ENCODE results near the gene HTR4.

Gene HTR4

GRCh38 chr5:148445578-148445977 is 208.7 kb downstream of the HTR4 start:
- no peak for TF ChIP-seq CTCF (IDR thresholded peaks at IDR 0.05; ENCODE audit: borderline replicate concordance, insufficient read depth, low read depth, low read length)
- no peak overlapping the region for H3K4me3 ChIP-seq (ENCODE audit: low read depth, low read length)

GRCh38 chr5:148443998-148444397 is 210.3 kb downstream of the HTR4 start:
- TF ChIP-seq CTCF (IDR thresholded peaks at IDR 0.05; ENCODE audit: borderline replicate concordance, insufficient read depth, low read depth, low read length): peak; percentile 43; the same call in 1 of the 2 replicates
- H3K4me3 ChIP-seq (ENCODE audit: low read depth, low read length): no peak overlapping the region

- TF ChIP-seq CTCF (IDR thresholded peaks at IDR 0.05; ENCODE audit: borderline replicate concordance, insufficient read depth, low read depth, low read length): no peak
- no peak overlapping the region for H3K4me3 ChIP-seq (ENCODE audit: low read depth, low read length)
These were observed 211.1 kb downstream of the HTR4 start for GRCh38 chr5:148443241-148443640.

GRCh38 chr5:148438933-148439332 is 215.4 kb downstream of the HTR4 start:
- no peak for TF ChIP-seq CTCF (IDR thresholded peaks at IDR 0.05; ENCODE audit: borderline replicate concordance, insufficient read depth, low read depth, low read length)
- H3K4me3 ChIP-seq (ENCODE audit: low read depth, low read length): no peak overlapping the region

GRCh38 chr5:148437249-148437648 is 217.1 kb downstream of the HTR4 start:
- TF ChIP-seq CTCF (IDR thresholded peaks at IDR 0.05; ENCODE audit: borderline replicate concordance, insufficient read depth, low read depth, low read length): no peak
- H3K4me3 ChIP-seq (ENCODE audit: low read depth, low read length): no peak overlapping the region

- no peak for TF ChIP-seq CTCF (IDR thresholded peaks at IDR 0.05; ENCODE audit: borderline replicate concordance, insufficient read depth, low read depth, low read length)
- no peak overlapping the region for H3K4me3 ChIP-seq (ENCODE audit: low read depth, low read length)
These were observed 218.3 kb downstream of the HTR4 start for GRCh38 chr5:148436029-148436428.

- no peak for TF ChIP-seq CTCF (IDR thresholded peaks at IDR 0.05; ENCODE audit: borderline replicate concordance, insufficient read depth, low read depth, low read length)
- H3K4me3 ChIP-seq (ENCODE audit: low read depth, low read length): no peak overlapping the region
These were observed 220.5 kb downstream of the HTR4 start for GRCh38 chr5:148433826-148434225.

All from GM12875 (cell line).